Smooth muscle cell (in vitro differentiated cells): ENCODE measurements around the gene CAPN10. TPM values are rescaled to one million over a fixed set of nuclear protein-coding genes. Genes with fewer than 3 reads are reported as not detected.

Source experiments
- DNase-seq: peaks from one replicate; lab custom pipeline; 2025; ENCODE audit not compliant: unreplicated experiment; lab: John Stamatoyannopoulos, UW
- H2AFZ ChIP-seq: fragments of 200-600 bp; sonication (generic); 2 replicates; pipeline ENCODE4 v1.6.0; 2016; ENCODE audit warnings: antibody characterized with exemption, low read depth, mild to moderate bottlenecking
- H3F3A ChIP-seq: fragments of 200-600 bp; sonication (generic); 2 replicates; pipeline ENCODE4 v1.6.0; 2017; ENCODE audit warnings: antibody characterized with exemption, low read depth
- H3K27ac ChIP-seq: fragments of 200-600 bp; sonication (generic); 2 replicates; pipeline ENCODE4 v1.5.1; 2016; ENCODE audit warnings: low read depth, mild to moderate bottlenecking
- H3K27me3 ChIP-seq: fragments of 200-600 bp; sonication (generic); 2 replicates; pipeline ENCODE4 v1.6.1; 2016; ENCODE audit warnings: low read depth, mild to moderate bottlenecking
- H3K36me3 ChIP-seq: fragments of 200-600 bp; sonication (generic); 2 replicates; pipeline ENCODE4 v1.5.1; 2016; ENCODE audit warnings: low read depth
- H3K4me1 ChIP-seq: fragments of 200-600 bp; sonication (generic); 2 replicates; pipeline ENCODE4 v1.5.1; 2016; ENCODE audit warnings: low read depth
- H3K4me2 ChIP-seq: fragments of 200-600 bp; sonication (generic); 2 replicates; pipeline ENCODE4 v1.6.0; 2016; ENCODE audit warnings: mild to moderate bottlenecking
- H3K4me3 ChIP-seq: fragments of 200-600 bp; sonication (generic); 2 replicates; pipeline ENCODE4 v1.5.1; 2016; ENCODE audit warnings: mild to moderate bottlenecking
- H3K79me2 ChIP-seq: fragments of 200-600 bp; sonication (generic); 2 replicates; pipeline ENCODE4 v1.6.0; 2016; ENCODE audit warnings: low read depth, mild to moderate bottlenecking
- H3K9ac ChIP-seq: fragments of 200-600 bp; sonication (generic); 2 replicates; pipeline ENCODE4 v1.6.0; 2016; ENCODE audit warnings: low read depth
- H3K9me3 ChIP-seq: fragments of 200-600 bp; sonication (generic); replicated peaks from 2 replicates; pipeline ENCODE4 v1.5.1; 2016; ENCODE audit warnings: low read depth
- H4K20me1 ChIP-seq: fragments of 200-600 bp; sonication (generic); 2 replicates; pipeline ENCODE4 v1.6.0; 2016; ENCODE audit warnings: low read depth
- WGBS: methylation state at CpG from one replicate; pipeline ENCODE4 v1.1.7; 2016; ENCODE audit warnings: low lambda C conversion rate; 5-methylcytosine and 5-hydroxymethylcytosine counted together
- polyA plus RNA-seq: library from polyadenylated mRNA; unstranded; fragments of >200 nt; fragmentation: Nextera tagmentation; extraction: Ambion mirVana; gene quantifications from 2 replicates; pipeline ENCODE4 v1.2.1, GENCODE V29; 2016
- total RNA-seq: library from RNA; depleted of rRNA; stranded (reverse); fragments of >200 nt; gene quantifications from 2 replicates; pipeline ENCODE4 v1.2.3, GENCODE V29; 2014
- TF ChIP-seq, protein P1 (sequence below): fragments of 200-600 bp; sonication (generic); IDR thresholded peaks from 2 replicates; pipeline ENCODE4 v1.5.1; 2017; ENCODE audit warnings: borderline replicate concordance, mild to moderate bottlenecking, antibody characterized with exemption; ENCODE audit not compliant: insufficient read depth, poor library complexity, severe bottlenecking

Gene CAPN10
- total and polyA plus RNA-seq, 2 experiments from 2014 or later: 6.6 to 17.0 TPM

DNA sequence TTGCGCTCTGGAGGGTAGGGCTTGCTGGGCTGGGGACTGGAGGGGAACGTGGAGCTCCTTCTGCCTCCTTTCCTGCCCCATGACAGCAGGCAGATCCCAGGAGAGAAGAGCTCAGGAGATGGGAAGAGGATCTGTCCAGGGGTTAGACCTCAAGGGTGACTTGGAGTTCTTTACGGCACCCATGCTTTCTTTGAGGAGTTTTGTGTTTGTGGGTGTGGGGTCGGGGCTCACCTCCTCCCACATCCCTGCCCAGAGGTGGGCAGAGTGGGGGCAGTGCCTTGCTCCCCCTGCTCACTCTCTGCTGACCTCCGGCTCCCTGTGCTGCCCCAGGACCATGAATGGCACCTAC lies 43.1 kb downstream of the CAPN10 start:
- no peak for DNase-seq
- H3K27ac ChIP-seq: no peak overlapping the region
- H3K9me3 ChIP-seq: no peaks in the 10 kb centered on the region
- no peak overlapping the region for H3K4me3 ChIP-seq
- H3K4me2 ChIP-seq: no peak overlapping the region
- H2AFZ ChIP-seq: no peak overlapping the region
- 96% methylated on average over 5 of the region's 5 CpGs for WGBS
- H3K4me1 ChIP-seq: no peaks in the 10 kb centered on the region
- no peaks in the 10 kb centered on the region for H3K27me3 ChIP-seq
- TF ChIP-seq, protein P1, sequence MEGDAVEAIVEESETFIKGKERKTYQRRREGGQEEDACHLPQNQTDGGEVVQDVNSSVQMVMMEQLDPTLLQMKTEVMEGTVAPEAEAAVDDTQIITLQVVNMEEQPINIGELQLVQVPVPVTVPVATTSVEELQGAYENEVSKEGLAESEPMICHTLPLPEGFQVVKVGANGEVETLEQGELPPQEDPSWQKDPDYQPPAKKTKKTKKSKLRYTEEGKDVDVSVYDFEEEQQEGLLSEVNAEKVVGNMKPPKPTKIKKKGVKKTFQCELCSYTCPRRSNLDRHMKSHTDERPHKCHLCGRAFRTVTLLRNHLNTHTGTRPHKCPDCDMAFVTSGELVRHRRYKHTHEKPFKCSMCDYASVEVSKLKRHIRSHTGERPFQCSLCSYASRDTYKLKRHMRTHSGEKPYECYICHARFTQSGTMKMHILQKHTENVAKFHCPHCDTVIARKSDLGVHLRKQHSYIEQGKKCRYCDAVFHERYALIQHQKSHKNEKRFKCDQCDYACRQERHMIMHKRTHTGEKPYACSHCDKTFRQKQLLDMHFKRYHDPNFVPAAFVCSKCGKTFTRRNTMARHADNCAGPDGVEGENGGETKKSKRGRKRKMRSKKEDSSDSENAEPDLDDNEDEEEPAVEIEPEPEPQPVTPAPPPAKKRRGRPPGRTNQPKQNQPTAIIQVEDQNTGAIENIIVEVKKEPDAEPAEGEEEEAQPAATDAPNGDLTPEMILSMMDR: no peak
- no peaks in the 10 kb centered on the region for H3K36me3 ChIP-seq
- H3K9ac ChIP-seq: no peak overlapping the region
- H4K20me1 ChIP-seq: no peaks in the 10 kb centered on the region
- no peaks in the 10 kb centered on the region for H3K79me2 ChIP-seq
- H3F3A ChIP-seq: no peaks in the 10 kb centered on the region

DNA sequence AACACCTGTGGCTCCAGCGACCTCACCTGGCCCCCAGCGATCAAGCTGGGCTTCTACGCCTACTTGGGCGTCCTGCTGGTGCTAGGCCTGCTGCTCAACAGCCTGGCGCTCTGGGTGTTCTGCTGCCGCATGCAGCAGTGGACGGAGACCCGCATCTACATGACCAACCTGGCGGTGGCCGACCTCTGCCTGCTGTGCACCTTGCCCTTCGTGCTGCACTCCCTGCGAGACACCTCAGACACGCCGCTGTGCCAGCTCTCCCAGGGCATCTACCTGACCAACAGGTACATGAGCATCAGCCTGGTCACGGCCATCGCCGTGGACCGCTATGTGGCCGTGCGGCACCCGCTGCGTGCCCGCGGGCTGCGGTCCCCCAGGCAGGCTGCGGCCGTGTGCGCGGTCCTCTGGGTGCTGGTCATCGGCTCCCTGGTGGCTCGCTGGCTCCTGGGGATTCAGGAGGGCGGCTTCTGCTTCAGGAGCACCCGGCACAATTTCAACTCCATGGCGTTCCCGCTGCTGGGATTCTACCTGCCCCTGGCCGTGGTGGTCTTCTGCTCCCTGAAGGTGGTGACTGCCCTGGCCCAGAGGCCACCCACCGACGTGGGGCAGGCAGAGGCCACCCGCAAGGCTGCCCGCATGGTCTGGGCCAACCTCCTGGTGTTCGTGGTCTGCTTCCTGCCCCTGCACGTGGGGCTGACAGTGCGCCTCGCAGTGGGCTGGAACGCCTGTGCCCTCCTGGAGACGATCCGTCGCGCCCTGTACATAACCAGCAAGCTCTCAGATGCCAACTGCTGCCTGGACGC lies 43.6 kb downstream of the CAPN10 start:
- Histone ChIP-seq H3K9ac (no peak overlapping the region), H4K20me1 (no peaks in the 10 kb centered on the region), H3K27ac (no peak overlapping the region), H3K36me3 (no peaks in the 10 kb centered on the region), H3K79me2 (no peaks in the 10 kb centered on the region), H3F3A (no peaks in the 10 kb centered on the region), H3K4me2 (no peak overlapping the region), H3K4me3 (no peak overlapping the region), H3K4me1 (no peaks in the 10 kb centered on the region), H2AFZ (no peak overlapping the region), H3K27me3 (no peaks in the 10 kb centered on the region), H3K9me3 (no peaks in the 10 kb centered on the region)
- WGBS: 94% methylated on average over 49 of the region's 50 CpGs
- TF ChIP-seq, protein P1: no peak
- DNase-seq: no peak

- H4K20me1 ChIP-seq: no peaks in the 10 kb centered on the region
- H3F3A ChIP-seq: no peaks in the 10 kb centered on the region
- DNase-seq: no peak
- no peak overlapping the region for H3K4me2 ChIP-seq
- no peaks in the 10 kb centered on the region for H3K9me3 ChIP-seq
- H2AFZ ChIP-seq: no peak overlapping the region
- no peaks in the 10 kb centered on the region for H3K27me3 ChIP-seq
- WGBS: 94% methylated on average over 19 of the region's 21 CpGs
- no peaks in the 10 kb centered on the region for H3K36me3 ChIP-seq
- H3K4me1 ChIP-seq: no peaks in the 10 kb centered on the region
- TF ChIP-seq, protein P1: no peak
- H3K79me2 ChIP-seq: no peaks in the 10 kb centered on the region
- H3K4me3 ChIP-seq: no peak overlapping the region
- H3K27ac ChIP-seq: no peak overlapping the region
- no peak overlapping the region for H3K9ac ChIP-seq
Observed at GRCh38 chr2:240630771-240631547, 44.4 kb downstream of the CAPN10 start.
